ENCODE data around the gene MRPS7.

MRPS7 gene

GRCh38 chr17:75285123-75285522 lies 23.4 kb downstream of the MRPS7 start:
- TF ChIP-seq CTCF (IDR thresholded peaks at IDR 0.05; ENCODE audit: low read length) (no peak), EZH2 (IDR thresholded peaks at IDR 0.05; ENCODE audit: borderline replicate concordance, low read length) (no peak)
- Histone ChIP-seq H2AFZ (ENCODE audit: low read length) (no peak overlapping the region), H4K20me1 (ENCODE audit: insufficient read depth, low read length) (no peaks in the 10 kb centered on the region), H3K4me3 (ENCODE audit: low read depth, low read length, poor library complexity, severe bottlenecking) (no peak overlapping the region), H3K27me3 (ENCODE audit: insufficient read depth, low read length) (no peaks in the 10 kb centered on the region), H3F3A (ENCODE audit: insufficient read depth, low read length) (no peaks in the 10 kb centered on the region), H3K9ac (ENCODE audit: low read length) (no peak overlapping the region), H3K36me3 (ENCODE audit: insufficient read depth, low read length) (peaks cover 57% of the 10 kb centered on the region), H3K27ac (ENCODE audit: low read depth, low read length, poor library complexity, severe bottlenecking) (no peak overlapping the region), H3K9me3 (ENCODE audit: low read length) (no peaks in the 10 kb centered on the region), H3K4me2 (ENCODE audit: low read length) (no peak overlapping the region), H3K9me2 (ENCODE audit: low read depth, low read length) (no peaks in the 10 kb centered on the region), H3K4me1 (ENCODE audit: insufficient read depth, low read length, severe bottlenecking) (peaks cover 17% of the 10 kb centered on the region), H3K79me2 (ENCODE audit: insufficient read depth, low read length) (peaks cover 9% of the 10 kb centered on the region)

GRCh38 chr17:75287221-75287620 lies 25.5 kb downstream of the MRPS7 start:
- Histone ChIP-seq H3K9me2 (ENCODE audit: low read depth, low read length) (no peaks in the 10 kb centered on the region), H3K4me1 (ENCODE audit: insufficient read depth, low read length, severe bottlenecking) (peaks cover 26% of the 10 kb centered on the region), H3K27ac (ENCODE audit: low read depth, low read length, poor library complexity, severe bottlenecking) (no peak overlapping the region), H3F3A (ENCODE audit: insufficient read depth, low read length) (no peaks in the 10 kb centered on the region), H3K9ac (ENCODE audit: low read length) (peak overlapping the region; percentile 16; the same call in 1 of the 2 replicates), H3K79me2 (ENCODE audit: insufficient read depth, low read length) (peaks cover 9% of the 10 kb centered on the region), H3K9me3 (ENCODE audit: low read length) (no peaks in the 10 kb centered on the region), H3K4me3 (ENCODE audit: low read depth, low read length, poor library complexity, severe bottlenecking) (peak overlapping the region; percentile 71), H4K20me1 (ENCODE audit: insufficient read depth, low read length) (no peaks in the 10 kb centered on the region), H3K36me3 (ENCODE audit: insufficient read depth, low read length) (peaks cover 44% of the 10 kb centered on the region), H3K27me3 (ENCODE audit: insufficient read depth, low read length) (no peaks in the 10 kb centered on the region), H2AFZ (ENCODE audit: low read length) (no peak overlapping the region), H3K4me2 (ENCODE audit: low read length) (peak overlapping the region; percentile 63)
- TF ChIP-seq CTCF (IDR thresholded peaks at IDR 0.05; ENCODE audit: low read length) (no peak), EZH2 (IDR thresholded peaks at IDR 0.05; ENCODE audit: borderline replicate concordance, low read length) (no peak)

- Histone ChIP-seq H3K9ac (ENCODE audit: low read length) (peak overlapping the region; percentile 69), H2AFZ (ENCODE audit: low read length) (no peak overlapping the region), H3K27ac (ENCODE audit: low read depth, low read length, poor library complexity, severe bottlenecking) (peak overlapping the region; percentile 73), H3K79me2 (ENCODE audit: insufficient read depth, low read length) (peaks cover 9% of the 10 kb centered on the region), H3K4me1 (ENCODE audit: insufficient read depth, low read length, severe bottlenecking) (peaks cover 26% of the 10 kb centered on the region), H4K20me1 (ENCODE audit: insufficient read depth, low read length) (no peaks in the 10 kb centered on the region), H3K9me3 (ENCODE audit: low read length) (no peaks in the 10 kb centered on the region), H3F3A (ENCODE audit: insufficient read depth, low read length) (no peaks in the 10 kb centered on the region), H3K4me2 (ENCODE audit: low read length) (peak overlapping the region; percentile 63), H3K9me2 (ENCODE audit: low read depth, low read length) (no peaks in the 10 kb centered on the region), H3K27me3 (ENCODE audit: insufficient read depth, low read length) (no peaks in the 10 kb centered on the region), H3K4me3 (ENCODE audit: low read depth, low read length, poor library complexity, severe bottlenecking) (peak overlapping the region; percentile 71), H3K36me3 (ENCODE audit: insufficient read depth, low read length) (peaks cover 39% of the 10 kb centered on the region)
- TF ChIP-seq EZH2 (IDR thresholded peaks at IDR 0.05; ENCODE audit: borderline replicate concordance, low read length) (no peak), CTCF (IDR thresholded peaks at IDR 0.05; ENCODE audit: low read length) (no peak)
Observed at GRCh38 chr17:75288359-75288758, 26.7 kb downstream of the MRPS7 start.

Measured in OCI-LY1 (cell line).